Measurements from ENCODE around the gene GTPBP10.

DNA sequence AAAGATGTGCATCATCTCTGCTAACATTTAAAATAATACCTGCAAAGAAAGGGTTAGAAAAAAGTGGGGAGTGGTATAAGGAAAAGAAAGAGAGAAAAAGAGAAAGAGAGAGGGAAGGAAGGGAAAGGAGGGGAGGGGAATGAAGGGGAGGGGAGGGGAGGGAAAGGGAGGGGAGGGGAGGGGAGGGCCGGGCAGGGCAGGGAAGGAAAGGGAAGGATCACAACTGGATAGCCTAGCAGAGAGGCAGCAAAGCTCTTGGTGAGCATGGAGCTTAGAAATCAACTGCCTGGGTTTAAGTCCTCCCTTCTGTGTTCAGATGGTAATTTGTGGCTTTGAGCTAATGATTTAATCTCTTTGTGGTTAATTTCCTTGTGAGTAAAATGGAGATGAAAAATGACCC, 20.0 kb upstream of the GTPBP10 start:
- TF ChIP-seq, protein P1, sequence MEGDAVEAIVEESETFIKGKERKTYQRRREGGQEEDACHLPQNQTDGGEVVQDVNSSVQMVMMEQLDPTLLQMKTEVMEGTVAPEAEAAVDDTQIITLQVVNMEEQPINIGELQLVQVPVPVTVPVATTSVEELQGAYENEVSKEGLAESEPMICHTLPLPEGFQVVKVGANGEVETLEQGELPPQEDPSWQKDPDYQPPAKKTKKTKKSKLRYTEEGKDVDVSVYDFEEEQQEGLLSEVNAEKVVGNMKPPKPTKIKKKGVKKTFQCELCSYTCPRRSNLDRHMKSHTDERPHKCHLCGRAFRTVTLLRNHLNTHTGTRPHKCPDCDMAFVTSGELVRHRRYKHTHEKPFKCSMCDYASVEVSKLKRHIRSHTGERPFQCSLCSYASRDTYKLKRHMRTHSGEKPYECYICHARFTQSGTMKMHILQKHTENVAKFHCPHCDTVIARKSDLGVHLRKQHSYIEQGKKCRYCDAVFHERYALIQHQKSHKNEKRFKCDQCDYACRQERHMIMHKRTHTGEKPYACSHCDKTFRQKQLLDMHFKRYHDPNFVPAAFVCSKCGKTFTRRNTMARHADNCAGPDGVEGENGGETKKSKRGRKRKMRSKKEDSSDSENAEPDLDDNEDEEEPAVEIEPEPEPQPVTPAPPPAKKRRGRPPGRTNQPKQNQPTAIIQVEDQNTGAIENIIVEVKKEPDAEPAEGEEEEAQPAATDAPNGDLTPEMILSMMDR (IDR thresholded peaks at IDR 0.05) = no peak
- TF ChIP-seq POLR2A (IDR thresholded peaks at IDR 0.05) = no peak
